ENCODE results near the gene USP6. TPM values are rescaled to one million over a fixed set of nuclear protein-coding genes. Genes with fewer than 3 reads are reported as not detected.

Gene USP6
- total RNA-seq, 1 donor: not detected

DNA sequence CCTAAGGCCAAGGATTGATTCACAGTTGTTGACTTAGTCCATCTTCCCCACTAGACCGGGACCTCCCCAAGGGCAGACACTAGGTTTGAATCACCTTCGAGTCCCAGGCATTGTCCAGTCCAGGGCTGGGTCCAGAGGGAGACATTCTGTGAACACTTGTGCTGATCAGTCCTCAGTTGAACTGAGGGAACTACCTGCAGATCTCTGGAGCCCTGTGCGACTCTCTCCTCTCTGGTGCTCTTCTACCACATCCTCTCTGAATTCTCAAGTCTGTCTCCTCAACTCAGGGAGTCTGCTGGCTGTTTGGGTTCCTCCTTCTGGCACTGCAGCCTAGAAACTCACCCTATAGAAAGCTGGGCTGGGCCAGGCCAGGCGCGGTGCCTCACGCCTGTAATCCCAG is 15.0 kb upstream of the USP6 start:
- TF ChIP-seq CTCF (IDR thresholded peaks at IDR 0.05; ENCODE audit: extremely low read depth, low read depth, low read length): no peak
- H3K36me3 ChIP-seq (ENCODE audit: insufficient read depth, low read length): peaks cover 5% of the 10 kb centered on the region
- H3K4me2 ChIP-seq (ENCODE audit: insufficient read depth, low read length): no peak overlapping the region
- H3K27me3 ChIP-seq (ENCODE audit: insufficient read depth, low read length): peaks cover 5% of the 10 kb centered on the region
- peaks cover 21% of the 10 kb centered on the region for H3K9me3 ChIP-seq (ENCODE audit: low read depth, low read length)
- no peak for DNase-seq (ENCODE audit: insufficient read length, low spot score, missing footprints)
- no peak overlapping the region for H3K27ac ChIP-seq (ENCODE audit: low read depth, low read length)
- no peaks in the 10 kb centered on the region for H4K20me1 ChIP-seq (ENCODE audit: insufficient read depth, low read length)
- H2AFZ ChIP-seq (ENCODE audit: low read length): no peak overlapping the region
- no peaks in the 10 kb centered on the region for H3K4me1 ChIP-seq (ENCODE audit: insufficient read depth, low read length)
- H3K79me2 ChIP-seq (ENCODE audit: insufficient read depth, low read length): no peaks in the 10 kb centered on the region
- H3K4me3 ChIP-seq (ENCODE audit: insufficient read depth, low read length): no peak overlapping the region

DNA sequence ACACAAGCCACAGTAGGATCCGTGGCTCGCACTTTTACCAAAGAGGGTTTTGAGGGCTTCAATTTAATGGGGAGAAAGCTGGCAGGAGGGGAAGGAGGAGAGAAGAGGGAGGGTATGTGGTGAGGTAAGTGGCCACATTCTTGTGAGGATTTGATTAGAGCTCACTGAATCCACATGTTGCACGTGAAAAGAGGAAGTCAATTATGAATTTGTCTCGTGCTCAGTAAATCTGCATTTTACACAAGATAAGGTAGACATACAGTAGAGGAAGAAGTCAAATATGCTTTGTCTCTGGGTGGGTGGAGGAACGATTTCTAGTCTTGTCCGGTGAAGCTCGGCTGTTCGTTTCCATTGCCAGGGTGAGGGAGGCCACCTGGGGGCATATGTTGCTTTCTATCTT is 5.0 kb upstream of the USP6 start:
- Histone ChIP-seq H3K4me2 (ENCODE audit: insufficient read depth, low read length) (peak overlapping the region; percentile 97), H3K27ac (ENCODE audit: low read depth, low read length) (no peak overlapping the region), H3K4me1 (ENCODE audit: insufficient read depth, low read length) (peaks cover 11% of the 10 kb centered on the region), H3K4me3 (ENCODE audit: insufficient read depth, low read length) (peak overlapping the region; percentile 97), H4K20me1 (ENCODE audit: insufficient read depth, low read length) (no peaks in the 10 kb centered on the region), H3K9me3 (ENCODE audit: low read depth, low read length) (peaks cover 5% of the 10 kb centered on the region), H2AFZ (ENCODE audit: low read length) (peak overlapping the region; percentile 99), H3K36me3 (ENCODE audit: insufficient read depth, low read length) (peaks cover 23% of the 10 kb centered on the region), H3K27me3 (ENCODE audit: insufficient read depth, low read length) (peaks cover 5% of the 10 kb centered on the region), H3K79me2 (ENCODE audit: insufficient read depth, low read length) (no peaks in the 10 kb centered on the region)
- no peak for DNase-seq (ENCODE audit: insufficient read length, low spot score, missing footprints)
- no peak for TF ChIP-seq CTCF (IDR thresholded peaks at IDR 0.05; ENCODE audit: extremely low read depth, low read depth, low read length)

DNA sequence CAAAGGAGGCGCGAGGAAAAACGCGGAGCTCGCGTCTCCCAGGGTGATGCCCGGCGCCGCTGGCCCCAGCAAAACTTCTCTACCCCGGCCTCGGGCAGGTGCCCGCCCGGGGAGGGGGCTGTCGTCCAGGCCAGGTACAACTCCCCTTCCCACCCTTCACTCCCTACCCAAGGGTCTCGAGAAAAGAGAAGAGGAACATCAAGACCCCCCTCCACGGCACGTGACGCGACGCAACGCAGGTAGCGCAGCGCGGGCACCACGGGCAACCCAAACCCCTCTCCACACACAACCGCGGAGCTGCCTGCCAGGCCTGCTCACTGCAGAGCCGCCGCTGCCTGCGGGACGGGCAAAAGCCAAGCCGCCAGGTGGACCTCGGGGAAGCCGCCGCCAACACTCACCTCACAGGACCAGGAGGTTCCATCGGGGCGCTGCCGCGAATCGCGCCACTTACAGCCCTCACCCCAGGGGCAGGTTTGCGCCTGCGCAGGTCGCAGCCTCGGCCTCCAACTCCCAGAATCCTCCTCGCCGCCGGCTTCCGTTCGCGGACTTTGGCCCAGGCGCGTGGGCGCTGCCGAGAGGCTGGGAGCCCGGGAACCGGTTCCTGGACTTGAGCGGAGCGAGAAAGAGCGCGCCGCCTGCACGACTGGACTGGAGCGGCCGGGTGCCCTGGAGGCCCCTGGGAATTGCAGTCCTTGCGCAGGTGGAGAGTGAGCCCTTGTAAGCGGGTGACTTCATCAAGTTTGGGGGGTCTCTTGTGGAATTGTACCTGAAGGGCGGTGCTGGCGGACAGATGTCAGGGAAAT is 4.2 kb upstream of the USP6 start, which contains the start of gene ZNF232:
ZNF232 (minus strand) TSS at position 477 of the 803 bp plus-strand sequence; CDS start at position 421, 56 bp downstream.
- Histone ChIP-seq H3K4me1 (ENCODE audit: insufficient read depth, low read length) (peaks cover 11% of the 10 kb centered on the region), H3K27me3 (ENCODE audit: insufficient read depth, low read length) (peaks cover 13% of the 10 kb centered on the region), H3K9me3 (ENCODE audit: low read depth, low read length) (no peaks in the 10 kb centered on the region), H3K4me2 (ENCODE audit: insufficient read depth, low read length) (peak within 1 kb of the TSS; percentile 97), H4K20me1 (ENCODE audit: insufficient read depth, low read length) (no peaks in the 10 kb centered on the region), H3K4me3 (ENCODE audit: insufficient read depth, low read length) (peak within 1 kb of the TSS; percentile 97), H3K79me2 (ENCODE audit: insufficient read depth, low read length) (no peaks in the 10 kb centered on the region), H2AFZ (ENCODE audit: low read length) (peak within 1 kb of the TSS; percentile 99), H3K27ac (ENCODE audit: low read depth, low read length) (peak within 1 kb of the TSS; percentile 33), H3K36me3 (ENCODE audit: insufficient read depth, low read length) (peaks cover 17% of the 10 kb centered on the region)
- TF ChIP-seq CTCF (IDR thresholded peaks at IDR 0.05; ENCODE audit: extremely low read depth, low read depth, low read length): no peak
- peak; percentile 99 for DNase-seq (ENCODE audit: insufficient read length, low spot score, missing footprints)

- no peak overlapping the region for H3K27ac ChIP-seq (ENCODE audit: low read depth, low read length)
Measured at GRCh38 chr17:5118219-5118618, 2.4 kb downstream of the USP6 start.

More at GRCh38 chr17:5118219-5118618, 2.4 kb downstream of the USP6 start:
- no peak for DNase-seq (ENCODE audit: insufficient read length, low spot score, missing footprints)
- Histone ChIP-seq H3K36me3 (ENCODE audit: insufficient read depth, low read length) (peaks cover 5% of the 10 kb centered on the region), H4K20me1 (ENCODE audit: insufficient read depth, low read length) (no peaks in the 10 kb centered on the region), H3K79me2 (ENCODE audit: insufficient read depth, low read length) (no peaks in the 10 kb centered on the region), H3K9me3 (ENCODE audit: low read depth, low read length) (no peaks in the 10 kb centered on the region), H3K27me3 (ENCODE audit: insufficient read depth, low read length) (peaks cover 29% of the 10 kb centered on the region), H3K4me1 (ENCODE audit: insufficient read depth, low read length) (no peaks in the 10 kb centered on the region), H3K4me3 (ENCODE audit: insufficient read depth, low read length) (no peak overlapping the region), H3K4me2 (ENCODE audit: insufficient read depth, low read length) (no peak overlapping the region), H2AFZ (ENCODE audit: low read length) (no peak overlapping the region)
- no peak for TF ChIP-seq CTCF (IDR thresholded peaks at IDR 0.05; ENCODE audit: extremely low read depth, low read depth, low read length)
